Cardiac fibroblast (primary cell): ENCODE results near the gene ZFAND3.

Experiments used
- DNase-seq, 2 donors: peaks; one replicate each; pipeline versions ENCODE4 v3.0.0 to v3.0.0-alpha.2; 2010; ENCODE audit warnings: low read depth in 2 of 2
- H3K4me3 ChIP-seq, 2 donors: replicated peaks in 1 of 2; 1 replicate in 1 of 2; 2 replicates in 1 of 2; pipeline ENCODE4 v1.5.1; 2011; ENCODE audit warnings: low read depth in 2 of 2, low read length in 2 of 2, mild to moderate bottlenecking in 2 of 2, moderate library complexity in 1 of 2
- CTCF ChIP-seq: IDR thresholded peaks from one replicate; pipeline ENCODE4 v1.5.1; 2011; ENCODE audit warnings: low read depth, mild to moderate bottlenecking, low read length, inconsistent platforms

Gene ZFAND3

GRCh38 chr6:38166411-38167240, 347.1 kb downstream of the ZFAND3 start:
- H3K4me3 ChIP-seq = no peak overlapping the region
- DNase-seq = no peak
- no peak for TF ChIP-seq CTCF

GRCh38 chr6:38167598-38167997, 348.1 kb downstream of the ZFAND3 start:
- no peak for TF ChIP-seq CTCF
- no peak for DNase-seq
- no peak overlapping the region for H3K4me3 ChIP-seq

- DNase-seq = no peak
- H3K4me3 ChIP-seq = no peak overlapping the region
- TF ChIP-seq CTCF = no peak
Measured at GRCh38 chr6:38168126-38168525, 348.6 kb downstream of the ZFAND3 start.

GRCh38 chr6:38168699-38169098, 349.2 kb downstream of the ZFAND3 start:
- DNase-seq = no peak
- TF ChIP-seq CTCF = no peak
- H3K4me3 ChIP-seq = no peak overlapping the region

GRCh38 chr6:38169221-38169976, 349.9 kb downstream of the ZFAND3 start:
- no peak overlapping the region for H3K4me3 ChIP-seq
- no peak for DNase-seq
- TF ChIP-seq CTCF = no peak

GRCh38 chr6:38169977-38170526, 350.5 kb downstream of the ZFAND3 start:
- H3K4me3 ChIP-seq = no peak overlapping the region
- no peak for TF ChIP-seq CTCF
- DNase-seq = no peak
